Subcutaneous adipose tissue (tissue), 4 donors: ENCODE measurements around the gene ZNF217. TPM values are rescaled to one million over a fixed set of nuclear protein-coding genes. Genes with fewer than 3 reads are reported as not detected.

ENCODE experiments used
- CTCF ChIP-seq: fragments of 450-650 bp; IDR thresholded peaks from one replicate; pipeline ENCODE4 v1.5.1; 2016; ENCODE audit warnings: low read depth, mild to moderate bottlenecking, control low read depth, antibody characterized with exemption, moderate library complexity
- total RNA-seq, 4 donors: library from RNA; depleted of rRNA; stranded (reverse); fragments of >200 nt; gene quantifications; one replicate each; pipeline ENCODE4 v1.1.0, GENCODE V29; 2016

ZNF217 gene
- total RNA-seq, 4 donors from 2014 or later, result 29.6 to 62.3 (median 36.7) TPM

- peak; percentile 27 for TF ChIP-seq CTCF
Measured at GRCh38 chr20:53611449-53611894, 17.8 kb upstream of the ZNF217 start.

DNA sequence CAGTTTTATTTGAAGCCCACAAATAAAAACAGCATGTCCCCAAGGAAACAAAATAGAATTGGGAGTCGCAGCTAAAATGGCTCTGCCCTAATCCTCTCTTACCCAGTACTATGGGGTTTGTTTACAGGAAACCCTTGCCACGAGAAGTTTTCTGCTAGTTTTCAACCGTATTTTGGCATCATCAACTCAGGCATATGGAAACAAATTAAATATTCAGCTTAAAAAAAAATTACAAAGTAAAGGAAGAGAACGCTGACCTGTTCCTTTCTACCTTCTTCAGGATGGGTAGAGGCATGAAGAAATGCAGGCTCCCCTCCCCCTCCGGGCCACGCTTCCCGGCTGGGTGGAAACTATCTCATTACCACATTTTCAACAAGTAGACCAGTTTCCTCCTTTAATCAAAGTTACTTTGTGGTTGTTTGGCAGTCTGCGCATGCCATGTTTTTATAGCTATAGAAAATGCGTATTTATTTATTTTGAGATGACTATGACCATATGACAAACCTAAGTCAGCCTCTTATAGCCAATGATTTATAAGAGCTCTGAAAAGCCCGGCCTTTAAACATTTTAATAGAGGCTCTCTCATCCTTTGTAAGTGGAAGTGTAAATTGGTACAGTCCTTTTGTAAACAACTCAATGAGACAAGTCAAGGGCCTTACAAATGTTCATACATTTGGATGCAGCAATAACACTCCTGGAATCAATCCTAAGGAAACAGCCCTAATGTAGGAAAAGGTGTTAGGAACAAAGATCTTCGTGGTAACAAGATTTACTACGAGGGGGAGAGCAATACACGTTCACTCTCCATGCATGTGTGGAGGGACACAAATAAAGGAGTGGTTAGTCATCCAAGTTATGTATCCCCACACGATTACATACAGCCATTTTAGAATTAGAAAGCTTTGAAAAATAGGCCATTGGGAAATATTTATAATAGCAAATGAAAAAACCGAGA lies 16.1 kb upstream of the ZNF217 start:
- peak; percentile 20 for TF ChIP-seq CTCF

DNA sequence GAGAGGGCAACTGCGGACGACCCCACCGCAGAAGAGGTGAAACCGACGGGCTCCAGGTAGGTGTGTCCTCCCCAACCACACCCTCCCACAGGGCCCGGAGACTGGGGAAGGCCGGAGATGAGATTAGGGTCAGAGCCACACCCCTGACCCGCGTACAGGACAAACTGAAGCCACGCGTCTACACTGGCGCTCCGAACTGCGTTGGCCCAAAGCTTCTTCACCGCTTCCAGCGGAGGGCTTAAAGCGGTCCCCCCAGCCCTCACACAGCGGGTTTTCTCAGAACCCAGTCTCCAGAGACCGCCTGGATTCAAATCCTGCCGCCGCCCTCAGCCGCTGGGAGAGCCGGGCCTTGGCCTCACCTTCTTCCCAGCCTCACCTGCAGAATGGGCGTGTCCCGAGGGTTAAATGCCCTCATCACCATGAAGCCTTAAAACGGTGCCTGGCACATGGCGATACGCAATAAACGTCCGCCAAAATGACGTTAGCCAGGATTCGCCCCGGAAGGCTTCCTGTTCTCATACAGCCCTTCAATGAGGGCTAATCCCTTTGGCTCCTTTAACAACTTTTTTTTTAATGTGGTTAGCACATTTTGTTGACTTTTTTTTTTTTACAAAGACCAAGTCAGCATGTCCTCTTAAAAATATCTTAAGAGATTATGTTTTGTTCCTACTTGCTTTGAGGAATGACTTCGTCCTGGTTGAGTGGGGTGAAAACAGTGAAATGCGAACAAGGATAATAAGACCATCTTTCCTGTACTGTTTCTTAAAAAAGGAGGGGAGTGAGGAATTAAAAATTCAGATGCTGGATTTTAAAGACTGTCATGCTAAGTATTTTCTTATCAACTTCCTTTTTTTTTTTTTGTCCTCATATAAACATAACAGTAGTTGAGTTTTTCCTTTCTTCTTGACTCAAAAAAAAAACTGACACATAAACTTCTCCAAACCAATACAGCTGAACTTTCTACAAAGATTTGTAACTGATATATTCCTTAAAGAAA lies 15.1 kb upstream of the ZNF217 start:
- TF ChIP-seq CTCF, result no peak

DNA sequence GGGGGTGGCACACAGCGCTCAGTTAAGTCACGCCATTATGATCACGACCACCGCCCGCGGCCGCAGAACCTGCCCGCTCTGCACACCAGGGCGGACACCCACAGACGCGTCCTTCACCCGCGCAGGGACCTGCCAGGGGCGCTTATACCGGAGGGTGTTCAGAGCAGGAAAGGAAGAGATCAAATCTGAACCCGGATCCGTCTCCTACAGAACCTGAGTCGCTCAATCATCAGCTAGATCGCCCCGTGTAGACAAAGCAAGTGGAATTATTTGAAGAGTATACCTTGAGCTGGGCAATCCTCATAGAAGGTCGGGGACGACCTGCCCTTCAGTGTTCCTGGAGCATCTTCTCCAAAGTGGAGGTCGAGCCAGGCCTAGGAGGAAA lies 14.4 kb upstream of the ZNF217 start:
- no peak for TF ChIP-seq CTCF

GRCh38 chr20:53606364-53606985 lies 12.8 kb upstream of the ZNF217 start:
- peak; percentile 56 for TF ChIP-seq CTCF

- peak; percentile 1 for TF ChIP-seq CTCF
Measured at GRCh38 chr20:53602661-53603060, 9.0 kb upstream of the ZNF217 start.
